Coronary artery (tissue), 2 donors: Measurements from ENCODE around the gene CCND1.
A peak's percentile ranks its signal among the peaks of the same experiment; 100 is the strongest.

Experiments
- DNase-seq: peaks from one replicate; pipeline ENCODE4 v3.0.0-alpha.2; 2017; ENCODE audit warnings: low spot score
- H3K27ac ChIP-seq, 2 donors: fragments of 200-600 bp; sonication (generic); one replicate each; pipeline ENCODE4 v1.5.1; 2016 to 2019
- H3K4me3 ChIP-seq: fragments of 200-600 bp; sonication (generic); 2 replicates; pipeline ENCODE4 v1.5.1; 2016; ENCODE audit warnings: mild to moderate bottlenecking, moderate library complexity
- CTCF ChIP-seq: fragments of 200-600 bp; sonication (generic); IDR thresholded peaks from one replicate; pipeline ENCODE4 v1.5.1; 2019; ENCODE audit warnings: antibody characterized with exemption

The CCND1 gene

GRCh38 chr11:69641681-69642548 lies 959 bp downstream of the CCND1 start:
- DNase-seq: peak; percentile 77
- Histone ChIP-seq H3K27ac (peak overlapping the region; percentile 86 to 90), H3K4me3 (peak overlapping the region; percentile 83)
- TF ChIP-seq CTCF: no peak

GRCh38 chr11:69642549-69642912 lies 1.6 kb downstream of the CCND1 start:
- TF ChIP-seq CTCF: no peak
- Histone ChIP-seq H3K27ac (peak overlapping the region; percentile 86 to 90), H3K4me3 (peak overlapping the region; percentile 83)
- DNase-seq: peak; percentile 75

GRCh38 chr11:69642913-69643632 lies 2.1 kb downstream of the CCND1 start:
- peak; percentile 84 for DNase-seq
- Histone ChIP-seq H3K27ac (peak overlapping the region; percentile 86 to 90), H3K4me3 (peak overlapping the region; percentile 83)
- peak; percentile 92 for TF ChIP-seq CTCF

- Histone ChIP-seq H3K4me3 (peak overlapping the region; percentile 83), H3K27ac (peak overlapping the region; percentile 72 to 86)
- no peak for TF ChIP-seq CTCF
- DNase-seq: peak; percentile 71
These were observed 2.7 kb downstream of the CCND1 start for GRCh38 chr11:69643646-69644045.

- TF ChIP-seq CTCF: no peak
- peak overlapping the region in 1 of 2 donors; percentile 72 for H3K27ac ChIP-seq
- H3K4me3 ChIP-seq: peak overlapping the region; percentile 83
- peak; percentile 81 for DNase-seq
These were observed 3.4 kb downstream of the CCND1 start for GRCh38 chr11:69644071-69644961.

GRCh38 chr11:69644962-69645675 lies 4.2 kb downstream of the CCND1 start:
- H3K4me3 ChIP-seq: no peak overlapping the region
- TF ChIP-seq CTCF: no peak
- DNase-seq: no peak

More at GRCh38 chr11:69644962-69645675, 4.2 kb downstream of the CCND1 start:
- peak overlapping the region in 1 of 2 donors; percentile 72 for H3K27ac ChIP-seq
